Ishikawa (cell line): ENCODE measurements around the gene KCNH5.

Experiments
- CEBPB ChIP-seq: IDR thresholded peaks from 2 replicates; pipeline ENCODE4 v1.6.1; 2012
- EP300 ChIP-seq: IDR thresholded peaks from 2 replicates; pipeline ENCODE4 v1.6.1; 2012; ENCODE audit warnings: borderline replicate concordance
- NFIC ChIP-seq: IDR thresholded peaks from 2 replicates; pipeline ENCODE4 v1.6.1; 2012
- RAD21 ChIP-seq: IDR thresholded peaks from 2 replicates; pipeline ENCODE4 v1.6.1; 2012; ENCODE audit warnings: low read depth
- TCF12 ChIP-seq: IDR thresholded peaks from 2 replicates; pipeline ENCODE4 v1.6.1; 2012; ENCODE audit warnings: low read depth
- TEAD4 ChIP-seq: IDR thresholded peaks from 2 replicates; pipeline ENCODE4 v1.6.1; 2012
- TF ChIP-seq, protein P1 (sequence below): IDR thresholded peaks from 2 replicates; pipeline ENCODE4 v1.6.1; 2012; ENCODE audit warnings: low read depth, mild to moderate bottlenecking
- TF ChIP-seq, protein P2 (sequence below): IDR thresholded peaks from 2 replicates; pipeline ENCODE4 v1.6.1; 2012

DNA sequence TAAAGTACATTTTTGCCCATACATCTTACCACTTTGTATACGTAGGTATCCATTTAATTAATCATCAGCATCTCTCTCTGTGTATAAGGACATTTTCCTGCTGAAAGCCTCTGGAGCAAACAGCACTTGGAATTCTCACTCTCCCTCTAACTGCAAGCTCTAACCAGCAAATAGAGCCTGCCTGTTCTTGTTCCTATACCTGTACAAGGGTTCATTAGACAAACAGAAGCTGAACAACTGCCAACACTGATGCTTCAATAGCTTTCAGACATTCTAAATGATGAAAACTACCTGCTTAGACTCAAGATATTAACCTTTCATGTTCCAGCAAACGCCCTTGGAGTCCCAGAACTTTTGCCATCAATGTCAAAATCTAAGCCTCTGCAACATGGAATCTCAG, 98.0 kb downstream of the KCNH5 start:
- no peak for TF ChIP-seq TEAD4
- TF ChIP-seq TCF12 = no peak
- TF ChIP-seq, protein P1, sequence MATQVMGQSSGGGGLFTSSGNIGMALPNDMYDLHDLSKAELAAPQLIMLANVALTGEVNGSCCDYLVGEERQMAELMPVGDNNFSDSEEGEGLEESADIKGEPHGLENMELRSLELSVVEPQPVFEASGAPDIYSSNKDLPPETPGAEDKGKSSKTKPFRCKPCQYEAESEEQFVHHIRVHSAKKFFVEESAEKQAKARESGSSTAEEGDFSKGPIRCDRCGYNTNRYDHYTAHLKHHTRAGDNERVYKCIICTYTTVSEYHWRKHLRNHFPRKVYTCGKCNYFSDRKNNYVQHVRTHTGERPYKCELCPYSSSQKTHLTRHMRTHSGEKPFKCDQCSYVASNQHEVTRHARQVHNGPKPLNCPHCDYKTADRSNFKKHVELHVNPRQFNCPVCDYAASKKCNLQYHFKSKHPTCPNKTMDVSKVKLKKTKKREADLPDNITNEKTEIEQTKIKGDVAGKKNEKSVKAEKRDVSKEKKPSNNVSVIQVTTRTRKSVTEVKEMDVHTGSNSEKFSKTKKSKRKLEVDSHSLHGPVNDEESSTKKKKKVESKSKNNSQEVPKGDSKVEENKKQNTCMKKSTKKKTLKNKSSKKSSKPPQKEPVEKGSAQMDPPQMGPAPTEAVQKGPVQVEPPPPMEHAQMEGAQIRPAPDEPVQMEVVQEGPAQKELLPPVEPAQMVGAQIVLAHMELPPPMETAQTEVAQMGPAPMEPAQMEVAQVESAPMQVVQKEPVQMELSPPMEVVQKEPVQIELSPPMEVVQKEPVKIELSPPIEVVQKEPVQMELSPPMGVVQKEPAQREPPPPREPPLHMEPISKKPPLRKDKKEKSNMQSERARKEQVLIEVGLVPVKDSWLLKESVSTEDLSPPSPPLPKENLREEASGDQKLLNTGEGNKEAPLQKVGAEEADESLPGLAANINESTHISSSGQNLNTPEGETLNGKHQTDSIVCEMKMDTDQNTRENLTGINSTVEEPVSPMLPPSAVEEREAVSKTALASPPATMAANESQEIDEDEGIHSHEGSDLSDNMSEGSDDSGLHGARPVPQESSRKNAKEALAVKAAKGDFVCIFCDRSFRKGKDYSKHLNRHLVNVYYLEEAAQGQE = no peak
- TF ChIP-seq, protein P2, sequence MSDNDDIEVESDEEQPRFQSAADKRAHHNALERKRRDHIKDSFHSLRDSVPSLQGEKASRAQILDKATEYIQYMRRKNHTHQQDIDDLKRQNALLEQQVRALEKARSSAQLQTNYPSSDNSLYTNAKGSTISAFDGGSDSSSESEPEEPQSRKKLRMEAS = no peak
- TF ChIP-seq EP300 = no peak
- TF ChIP-seq NFIC = no peak
- TF ChIP-seq RAD21 = no peak
- TF ChIP-seq CEBPB = no peak
